HEK293T (cell line): ENCODE results near the gene FST.
A peak's percentile ranks its signal among the peaks of the same experiment; 100 is the strongest.

Experiments used
- CTCF ChIA-PET: fragments of 350-600 bp; formaldehyde crosslinking; extraction: SDS; loops from one replicate; lab custom pipeline; 2021; ENCODE audit warnings: antibody characterized with exemption, inconsistent platforms; lab: Yijun Ruan, JAX
- POLR2A ChIA-PET: fragments of 350-600 bp; formaldehyde crosslinking; extraction: SDS; loops from one replicate; lab custom pipeline; 2020; ENCODE audit warnings: antibody characterized with exemption, inconsistent platforms; lab: Yijun Ruan, JAX
- DNase-seq: peaks from one replicate; pipeline ENCODE4 v3.0.0; 2012; ENCODE audit warnings: mixed read lengths; ENCODE audit errors: extremely low spot score
- ARNT ChIP-seq: fragments of 450-650 bp; IDR thresholded peaks from 2 replicates; pipeline ENCODE4 v1.6.1; 2017; ENCODE audit warnings: mild to moderate bottlenecking
- BHLHE40 ChIP-seq: fragments of 450-650 bp; IDR thresholded peaks from 2 replicates; pipeline ENCODE4 v1.6.1; 2016; ENCODE audit warnings: mild to moderate bottlenecking, moderate library complexity, borderline replicate concordance
- CTBP1 ChIP-seq: fragments of 450-650 bp; IDR thresholded peaks from 2 replicates; pipeline ENCODE4 v1.6.1; 2016; ENCODE audit warnings: borderline replicate concordance
- ELF4 ChIP-seq: fragments of 450-650 bp; IDR thresholded peaks from 2 replicates; pipeline ENCODE4 v1.6.1; 2017; ENCODE audit warnings: antibody characterized with exemption
- FOXA1 ChIP-seq: fragments of 450-650 bp; IDR thresholded peaks from 2 replicates; pipeline ENCODE4 v1.6.1; 2016; ENCODE audit warnings: mild to moderate bottlenecking
- FOXK2 ChIP-seq: fragments of 450-650 bp; IDR thresholded peaks from 2 replicates; pipeline ENCODE4 v1.6.1; 2016; ENCODE audit warnings: mild to moderate bottlenecking
- FOXM1 ChIP-seq: fragments of 450-650 bp; IDR thresholded peaks from 2 replicates; pipeline ENCODE4 v1.6.1; 2017; ENCODE audit warnings: mild to moderate bottlenecking, borderline replicate concordance
- HDGF ChIP-seq: fragments of 450-650 bp; IDR thresholded peaks from 2 replicates; pipeline ENCODE4 v1.6.1; 2017; ENCODE audit warnings: antibody characterized with exemption, borderline replicate concordance
- L3MBTL2 ChIP-seq: fragments of 450-650 bp; conservative IDR thresholded peaks from 2 replicates; pipeline ENCODE4 v1.6.1; 2016; ENCODE audit warnings: mild to moderate bottlenecking
- LEF1 ChIP-seq: fragments of 450-650 bp; IDR thresholded peaks from 2 replicates; pipeline ENCODE4 v1.6.1; 2017; ENCODE audit warnings: mild to moderate bottlenecking, borderline replicate concordance
- NFRKB ChIP-seq: fragments of 450-650 bp; IDR thresholded peaks from 2 replicates; pipeline ENCODE4 v1.6.1; 2016; ENCODE audit warnings: mild to moderate bottlenecking, moderate library complexity
- PKNOX1 ChIP-seq: fragments of 450-650 bp; IDR thresholded peaks from 2 replicates; pipeline ENCODE4 v1.6.1; 2016
- SP1 ChIP-seq: fragments of 450-650 bp; IDR thresholded peaks from 2 replicates; pipeline ENCODE4 v1.6.1; 2017
- SUZ12 ChIP-seq: fragments of 450-650 bp; IDR thresholded peaks from 2 replicates; pipeline ENCODE4 v1.6.1; 2016; ENCODE audit warnings: mild to moderate bottlenecking
- TARDBP ChIP-seq: fragments of 450-650 bp; IDR thresholded peaks from 2 replicates; pipeline ENCODE4 v1.6.1; 2016
- ZNF384 ChIP-seq: fragments of 450-650 bp; IDR thresholded peaks from 2 replicates; pipeline ENCODE4 v1.6.1; 2016

Gene FST, protein sequence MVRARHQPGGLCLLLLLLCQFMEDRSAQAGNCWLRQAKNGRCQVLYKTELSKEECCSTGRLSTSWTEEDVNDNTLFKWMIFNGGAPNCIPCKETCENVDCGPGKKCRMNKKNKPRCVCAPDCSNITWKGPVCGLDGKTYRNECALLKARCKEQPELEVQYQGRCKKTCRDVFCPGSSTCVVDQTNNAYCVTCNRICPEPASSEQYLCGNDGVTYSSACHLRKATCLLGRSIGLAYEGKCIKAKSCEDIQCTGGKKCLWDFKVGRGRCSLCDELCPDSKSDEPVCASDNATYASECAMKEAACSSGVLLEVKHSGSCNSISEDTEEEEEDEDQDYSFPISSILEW

GRCh38 chr5:53480416-53481158 lies at the start of gene FST:
Gene FST (plus strand): TSS chr5:53480629. CDS start chr5:53480792, 163 bp downstream.
- peak; percentile 54 for DNase-seq
- no peak for TF ChIP-seq ZNF384
- TF ChIP-seq L3MBTL2: 0 out of 2 replicates have a peak, but pooled peaks have one; percentile 15
- CTCF ChIA-PET: no interaction called here
- POLR2A ChIA-PET: no interaction called here

GRCh38 chr5:53431665-53432064 lies 48.8 kb upstream of the FST start:
- TF ChIP-seq BHLHE40 (no peak), HDGF (no peak), CTBP1 (no peak), ARNT (no peak), LEF1 (no peak), PKNOX1 (no peak), L3MBTL2 (no peak), FOXK2 (no peak), TARDBP (no peak), FOXA1 (no peak), ELF4 (no peak), NFRKB (no peak), ZNF384 (no peak)
- no peak for DNase-seq
- ChIA-PET CTCF (no interaction called here), POLR2A (no interaction called here)

GRCh38 chr5:53433026-53433425 lies 47.4 kb upstream of the FST start:
- DNase-seq: no peak
- ChIA-PET POLR2A (no interaction called here), CTCF (no interaction called here)
- TF ChIP-seq NFRKB (no peak), L3MBTL2 (no peak), TARDBP (no peak), ELF4 (no peak), FOXK2 (no peak)

- POLR2A ChIA-PET: no interaction called here
- CTCF ChIA-PET: no interaction called here
- no peak for DNase-seq
- TF ChIP-seq BHLHE40 (no peak), HDGF (no peak), ELF4 (no peak), FOXA1 (no peak), FOXM1 (no peak), SP1 (no peak)
These were observed 45.9 kb upstream of the FST start for GRCh38 chr5:53434541-53434940.

DNA sequence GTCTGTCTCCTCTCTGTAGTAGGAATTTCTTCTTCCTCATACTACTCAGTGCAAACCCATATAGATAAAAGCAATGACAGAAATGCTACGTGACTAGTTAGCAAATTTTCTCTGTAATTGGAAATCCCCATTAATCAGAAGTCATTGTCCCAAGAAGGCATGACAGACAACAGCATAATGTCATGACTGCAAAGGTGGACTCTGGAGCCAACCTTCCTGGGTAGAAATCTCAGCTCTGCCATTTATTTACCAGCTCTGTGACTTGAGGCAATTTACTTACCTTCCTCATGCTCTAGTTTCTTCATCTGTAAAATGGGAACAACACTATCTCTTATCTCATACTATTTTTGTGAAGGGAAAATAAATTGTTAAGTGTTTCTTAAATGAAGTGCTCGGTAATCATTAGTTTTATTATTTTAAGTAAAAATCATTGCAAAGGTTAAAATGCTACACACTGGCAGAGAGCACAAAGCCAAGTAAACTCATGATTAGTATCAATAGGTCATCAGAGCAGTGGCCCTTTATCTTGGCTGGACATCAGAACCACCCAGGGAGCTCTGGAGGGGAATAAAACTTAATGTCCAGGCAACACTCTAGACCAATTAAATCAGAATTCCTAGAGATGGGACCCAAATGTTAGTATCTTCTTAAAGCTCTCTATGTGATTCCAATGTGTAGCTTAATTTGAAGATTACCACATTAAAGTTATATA lies 43.8 kb upstream of the FST start:
- TF ChIP-seq ARNT (no peak), FOXK2 (no peak), BHLHE40 (no peak), SUZ12 (no peak), L3MBTL2 (no peak), LEF1 (no peak), SP1 (no peak), PKNOX1 (no peak), FOXM1 (no peak), HDGF (no peak), ELF4 (no peak), TARDBP (no peak), ZNF384 (no peak), NFRKB (no peak), FOXA1 (no peak), CTBP1 (no peak)
- ChIA-PET CTCF (interaction anchor here (0.5 kb wide), 1 partner anchor 11 kb away, joined by 3 read pairs; no protein-coding TSS in a partner anchor), POLR2A (interaction anchor here (1.0 kb wide), 1 partner anchor 327 kb away, joined by 4 read pairs; the partner anchor contains the start of gene MOCS2)
- no peak for DNase-seq

- no peak for TF ChIP-seq CTBP1
- TF ChIP-seq L3MBTL2: no peak
- no peak for TF ChIP-seq HDGF
- no peak for TF ChIP-seq SUZ12
- TF ChIP-seq ZNF384: no peak
- TF ChIP-seq PKNOX1: no peak
- no peak for TF ChIP-seq TARDBP
- TF ChIP-seq LEF1: no peak
- TF ChIP-seq FOXK2: no peak
- no peak for DNase-seq
- POLR2A ChIA-PET: no interaction called here
- CTCF ChIA-PET: no interaction called here
These were observed 42.4 kb upstream of the FST start for GRCh38 chr5:53438079-53438478.
